Activated CD8-positive, alpha-beta memory T cell treated with anti-CD3 and anti-CD28 coated beads, Interleukin-2, amount 50 U/mL, for 1 hour (primary cell): ENCODE data around the gene RIN2.

Experiments used
- DNase-seq: peaks from one replicate; pipeline ENCODE4 v3.0.0-alpha.2; 2020; ENCODE audit errors: extremely low read depth

The RIN2 gene

GRCh38 chr20:19764207-19764606 is 6.1 kb downstream of the RIN2 start:
- no peak for DNase-seq

GRCh38 chr20:19765266-19765665 is 7.2 kb downstream of the RIN2 start:
- DNase-seq = no peak

- no peak for DNase-seq
Measured at GRCh38 chr20:19765913-19766312, 7.9 kb downstream of the RIN2 start.

GRCh38 chr20:19767070-19767469 is 9.0 kb downstream of the RIN2 start:
- no peak for DNase-seq

- no peak for DNase-seq
Measured at GRCh38 chr20:19768325-19768842, 10.3 kb downstream of the RIN2 start.

GRCh38 chr20:19769507-19769906 is 11.4 kb downstream of the RIN2 start:
- no peak for DNase-seq

- no peak for DNase-seq
Measured at GRCh38 chr20:19770375-19770774, 12.3 kb downstream of the RIN2 start.

GRCh38 chr20:19771031-19771430 is 13.0 kb downstream of the RIN2 start:
- no peak for DNase-seq

GRCh38 chr20:19773471-19773870 is 15.4 kb downstream of the RIN2 start:
- DNase-seq = no peak

GRCh38 chr20:19774135-19774933 is 16.3 kb downstream of the RIN2 start:
- DNase-seq = no peak

- DNase-seq = no peak
Measured at GRCh38 chr20:19775353-19776253, 17.5 kb downstream of the RIN2 start.

GRCh38 chr20:19777315-19777714 is 19.3 kb downstream of the RIN2 start:
- DNase-seq = no peak

- no peak for DNase-seq
Measured at GRCh38 chr20:19777981-19778380, 19.9 kb downstream of the RIN2 start.

GRCh38 chr20:19778404-19778803 is 20.3 kb downstream of the RIN2 start:
- DNase-seq = no peak

GRCh38 chr20:19779634-19780033 is 21.6 kb downstream of the RIN2 start:
- no peak for DNase-seq

- DNase-seq = no peak
Measured at GRCh38 chr20:19780261-19780660, 22.2 kb downstream of the RIN2 start.

- no peak for DNase-seq
Measured at GRCh38 chr20:19781235-19781634, 23.2 kb downstream of the RIN2 start.

GRCh38 chr20:19782669-19783068 is 24.6 kb downstream of the RIN2 start:
- no peak for DNase-seq

GRCh38 chr20:19783966-19784401 is 25.9 kb downstream of the RIN2 start:
- no peak for DNase-seq

- no peak for DNase-seq
Measured at GRCh38 chr20:19784511-19785172, 26.6 kb downstream of the RIN2 start.

GRCh38 chr20:19785173-19785982 is 27.3 kb downstream of the RIN2 start:
- DNase-seq = no peak
